WTC11 (cell line): ENCODE data around the gene SPATA2L. TPM values are rescaled to one million over a fixed set of nuclear protein-coding genes. Genes with fewer than 3 reads are reported as not detected.

Experiments used
- ATAC-seq: fragments of 200-7000 bp; cut with Tn5 transposase; 2 replicates; pipeline ENCODE4 v1.10.0; 2021; ENCODE audit warnings: mild to moderate bottlenecking, moderate library complexity
- CTCF ChIA-PET: fragments of 300-600 bp; sonication (Branson Sonifier 250); formaldehyde crosslinking; loops from one replicate; lab custom pipeline; 2021; ENCODE audit warnings: antibody characterized with exemption; lab: Charles Lee
- POLR2A ChIA-PET: fragments of 350-600 bp; sonication (Branson Sonifier 250); formaldehyde crosslinking; loops from one replicate; lab custom pipeline; 2021; ENCODE audit warnings: antibody characterized with exemption; lab: Charles Lee
- DNase-seq: peaks from one replicate; pipeline ENCODE4 v3.0.0; 2021; ENCODE audit warnings: low spot score
- H3K27ac Mint-ChIP-seq: 2 replicates; pipeline ENCODE4 v1.8.0; 2021; ENCODE audit warnings: mixed read lengths
- H3K27me3 Mint-ChIP-seq: 2 replicates; pipeline ENCODE4 v1.8.0; 2021; ENCODE audit warnings: low read depth, mild to moderate bottlenecking, moderate library complexity, mixed read lengths
- H3K36me3 Mint-ChIP-seq: 2 replicates; pipeline ENCODE4 v1.8.0; 2021; ENCODE audit warnings: mixed read lengths
- H3K4me1 Mint-ChIP-seq: 2 replicates; pipeline ENCODE4 v1.8.0; 2022; ENCODE audit warnings: mixed read lengths
- H3K4me3 Mint-ChIP-seq: 2 replicates; pipeline ENCODE4 v1.8.0; 2021; ENCODE audit warnings: mild to moderate bottlenecking, moderate library complexity, mixed read lengths
- H3K9me3 Mint-ChIP-seq: 2 replicates; pipeline ENCODE4 v1.8.0; 2021; ENCODE audit warnings: mixed read lengths
- CREM ChIP-seq: sonication (generic); formaldehyde crosslinking; IDR thresholded peaks from 2 replicates; pipeline ENCODE4 v1.8.1; 2022; ENCODE audit warnings: mild to moderate bottlenecking, missing genetic modification reagents, moderate library complexity
- E2F5 ChIP-seq: sonication (generic); formaldehyde crosslinking; IDR thresholded peaks from 2 replicates; pipeline ENCODE4 v1.8.1; 2022; ENCODE audit warnings: mild to moderate bottlenecking, moderate library complexity, missing genetic modification reagents
- ELF4 ChIP-seq: sonication (generic); formaldehyde crosslinking; IDR thresholded peaks from 2 replicates; pipeline ENCODE4 v1.8.1; 2022; ENCODE audit warnings: low read depth, mild to moderate bottlenecking, moderate library complexity, missing genetic modification reagents
- EMX1 ChIP-seq: fragments of 250-450 bp; sonication (Bioruptor Pico); IDR thresholded peaks from 2 replicates; pipeline ENCODE4 v1.8.0; 2021; ENCODE audit warnings: mild to moderate bottlenecking
- ETV6 ChIP-seq: sonication (generic); formaldehyde crosslinking; IDR thresholded peaks from 2 replicates; pipeline ENCODE4 v1.8.1; 2022; ENCODE audit warnings: mild to moderate bottlenecking, missing genetic modification reagents
- FOXK1 ChIP-seq: sonication (generic); formaldehyde crosslinking; IDR thresholded peaks from 2 replicates; pipeline ENCODE4 v1.8.0; 2022; ENCODE audit warnings: mild to moderate bottlenecking, moderate library complexity, missing genetic modification reagents
- FOXP1 ChIP-seq: sonication (generic); formaldehyde crosslinking; IDR thresholded peaks from 2 replicates; pipeline ENCODE4 v1.8.0; 2022; ENCODE audit warnings: missing genetic modification reagents, mild to moderate bottlenecking, moderate library complexity, borderline replicate concordance
- GRHL2 ChIP-seq: fragments of 250-450 bp; sonication (Bioruptor Pico); IDR thresholded peaks from 2 replicates; pipeline ENCODE4 v1.8.0; 2022; ENCODE audit warnings: mild to moderate bottlenecking, moderate library complexity; ENCODE audit not compliant: insufficient replicate concordance, severe bottlenecking
- HMGA2 ChIP-seq: fragments of 250-450 bp; sonication (Bioruptor Pico); IDR thresholded peaks from 2 replicates; pipeline ENCODE4 v1.4.0; 2021; ENCODE audit warnings: mild to moderate bottlenecking, moderate library complexity
- HMGXB4 ChIP-seq: sonication (generic); formaldehyde crosslinking; IDR thresholded peaks from 2 replicates; pipeline ENCODE4 v1.8.1; 2023; ENCODE audit warnings: mild to moderate bottlenecking, moderate library complexity, missing genetic modification reagents
- IRF2 ChIP-seq: sonication (generic); formaldehyde crosslinking; IDR thresholded peaks from 2 replicates; pipeline ENCODE4 v1.8.0; 2022; ENCODE audit warnings: low read depth, missing genetic modification reagents, borderline replicate concordance
- JAZF1 ChIP-seq: fragments of 250-450 bp; sonication (Bioruptor Pico); IDR thresholded peaks from 2 replicates; pipeline ENCODE4 v1.9.0; 2021; ENCODE audit warnings: moderate library complexity, mild to moderate bottlenecking, inconsistent platforms
- MLX ChIP-seq: sonication (generic); formaldehyde crosslinking; IDR thresholded peaks from 2 replicates; pipeline ENCODE4 v1.8.1; 2023; ENCODE audit warnings: mild to moderate bottlenecking, missing genetic modification reagents, moderate library complexity
- MXD4 ChIP-seq: fragments of 250-450 bp; sonication (Bioruptor Pico); IDR thresholded peaks from 2 replicates; pipeline ENCODE4 v1.8.0; 2021; ENCODE audit warnings: mild to moderate bottlenecking, moderate library complexity, borderline replicate concordance
- MYBL2 ChIP-seq: sonication (generic); formaldehyde crosslinking; IDR thresholded peaks from 2 replicates; pipeline ENCODE4 v1.8.1; 2023; ENCODE audit warnings: mild to moderate bottlenecking, moderate library complexity, missing genetic modification reagents
- NFE2L1 ChIP-seq: sonication (generic); formaldehyde crosslinking; IDR thresholded peaks from 2 replicates; pipeline ENCODE4 v1.8.1; 2023; ENCODE audit warnings: missing genetic modification reagents
- NR1H2 ChIP-seq: sonication (generic); formaldehyde crosslinking; IDR thresholded peaks from 2 replicates; pipeline ENCODE4 v1.9.0; 2021; ENCODE audit warnings: mild to moderate bottlenecking, moderate library complexity, missing genetic modification reagents
- NR2C2 ChIP-seq: sonication (generic); formaldehyde crosslinking; IDR thresholded peaks from 2 replicates; pipeline ENCODE4 v1.8.0; 2022; ENCODE audit warnings: mild to moderate bottlenecking, missing genetic modification reagents
- PREB ChIP-seq: sonication (generic); formaldehyde crosslinking; IDR thresholded peaks from 2 replicates; pipeline ENCODE4 v1.8.1; 2022; ENCODE audit warnings: mild to moderate bottlenecking, missing genetic modification reagents, moderate library complexity, borderline replicate concordance
- RORB ChIP-seq: fragments of 250-450 bp; sonication (Bioruptor Pico); IDR thresholded peaks from 2 replicates; pipeline ENCODE4 v1.9.0; 2021; ENCODE audit warnings: mild to moderate bottlenecking
- SMAD3 ChIP-seq: sonication (generic); formaldehyde crosslinking; IDR thresholded peaks from 2 replicates; pipeline ENCODE4 v1.8.0; 2022; ENCODE audit warnings: missing genetic modification reagents, mild to moderate bottlenecking, borderline replicate concordance
- TCF7 ChIP-seq: sonication (generic); formaldehyde crosslinking; IDR thresholded peaks from 2 replicates; pipeline ENCODE4 v1.8.0; 2022; ENCODE audit warnings: mild to moderate bottlenecking, low read depth, missing genetic modification reagents, moderate library complexity
- TEAD1 ChIP-seq: sonication (generic); formaldehyde crosslinking; IDR thresholded peaks from 2 replicates; pipeline ENCODE4 v1.8.0; 2022; ENCODE audit warnings: mild to moderate bottlenecking, missing genetic modification reagents
- TP53 ChIP-seq: sonication (generic); formaldehyde crosslinking; IDR thresholded peaks from 2 replicates; pipeline ENCODE4 v1.8.1; 2023; ENCODE audit warnings: mild to moderate bottlenecking, missing genetic modification reagents
- ZNF138 ChIP-seq: sonication (generic); formaldehyde crosslinking; conservative IDR thresholded peaks from 2 replicates; pipeline ENCODE4 v1.8.1; 2022; ENCODE audit warnings: mild to moderate bottlenecking, moderate library complexity, missing genetic modification reagents
- ZNF232 ChIP-seq: sonication (generic); formaldehyde crosslinking; IDR thresholded peaks from 2 replicates; pipeline ENCODE4 v1.8.0; 2022; ENCODE audit warnings: mild to moderate bottlenecking, missing genetic modification reagents
- ZNF425 ChIP-seq: fragments of 250-450 bp; sonication (Bioruptor Pico); conservative IDR thresholded peaks from 2 replicates; pipeline ENCODE4 v1.9.0; 2021; ENCODE audit warnings: mild to moderate bottlenecking
- ZNF512 ChIP-seq: sonication (generic); formaldehyde crosslinking; IDR thresholded peaks from 2 replicates; pipeline ENCODE4 v1.8.1; 2022; ENCODE audit warnings: missing genetic modification reagents, borderline replicate concordance
- ZNF671 ChIP-seq: fragments of 250-450 bp; sonication (Bioruptor Pico); IDR thresholded peaks from 2 replicates; pipeline ENCODE4 v1.8.0; 2021; ENCODE audit warnings: mild to moderate bottlenecking
- total RNA-seq: library from RNA; stranded (reverse); gene quantifications from 3 replicates; pipeline ENCODE4 v1.2.3, GENCODE V29; 2021

Gene SPATA2L
- total RNA-seq, 1 experiment from 2014 or later: 15.7 TPM

GRCh38 chr16:89748921-89749320 lies 47.4 kb upstream of the SPATA2L start:
- TF ChIP-seq MLX (no peak), ZNF512 (CRISPR knock-in tag) (no peak), MYBL2 (no peak), ETV6 (CRISPR knock-in tag) (no peak), HMGA2 (no peak), EMX1 (CRISPR knock-in tag) (no peak), NFE2L1 (no peak), ZNF138 (CRISPR knock-in tag) (no peak), TP53 (no peak), IRF2 (no peak), PREB (no peak), NR1H2 (CRISPR knock-in tag) (no peak), GRHL2 (CRISPR knock-in tag) (no peak), FOXK1 (CRISPR knock-in tag) (no peak), RORB (CRISPR knock-in tag) (no peak), FOXP1 (CRISPR knock-in tag) (no peak), E2F5 (CRISPR knock-in tag) (no peak), ELF4 (no peak)
- H3K27ac Mint-ChIP-seq: no peak overlapping the region
- ChIA-PET CTCF (no interaction called here), POLR2A (no interaction called here)
- ATAC-seq (no peak), DNase-seq (no peak)
- no peaks in the 10 kb centered on the region for H3K4me1 Mint-ChIP-seq
- H3K9me3 Mint-ChIP-seq: no peaks in the 10 kb centered on the region
- no peak overlapping the region for H3K4me3 Mint-ChIP-seq
- no peaks in the 10 kb centered on the region for H3K27me3 Mint-ChIP-seq
- peaks cover 68% of the 10 kb centered on the region for H3K36me3 Mint-ChIP-seq

- Mint-ChIP-seq H3K4me1 (no peaks in the 10 kb centered on the region), H3K36me3 (peaks cover 69% of the 10 kb centered on the region), H3K27me3 (no peaks in the 10 kb centered on the region), H3K4me3 (no peak overlapping the region), H3K27ac (no peak overlapping the region), H3K9me3 (no peaks in the 10 kb centered on the region)
- ATAC-seq (no peak), DNase-seq (no peak)
- CTCF ChIA-PET: no interaction called here
- POLR2A ChIA-PET: no interaction called here
- no peak for TF ChIP-seq ZNF232 (CRISPR knock-in tag)
- no peak for TF ChIP-seq FOXP1 (CRISPR knock-in tag)
- TF ChIP-seq E2F5 (CRISPR knock-in tag): no peak
- TF ChIP-seq ZNF425 (CRISPR knock-in tag): no peak
- TF ChIP-seq TCF7: no peak
- TF ChIP-seq NR2C2 (CRISPR knock-in tag): no peak
- TF ChIP-seq MXD4: no peak
- no peak for TF ChIP-seq TEAD1 (CRISPR knock-in tag)
- no peak for TF ChIP-seq HMGXB4 (CRISPR knock-in tag)
- no peak for TF ChIP-seq JAZF1 (CRISPR knock-in tag)
- TF ChIP-seq SMAD3: no peak
- no peak for TF ChIP-seq ZNF671 (CRISPR knock-in tag)
- no peak for TF ChIP-seq CREM (CRISPR knock-in tag)
Observed at GRCh38 chr16:89748076-89748475, 46.6 kb upstream of the SPATA2L start.
